GM12892 (cell line): ENCODE results near the gene CHI3L1.

Source experiments
- DNase-seq: peaks from one replicate; pipeline ENCODE4 v3.0.0; 2011; ENCODE audit not compliant: insufficient read length
- FAIRE-seq: peaks from 2 replicates; lab custom pipeline; 2011; peaks lifted over from hg19 to GRCh38; lab: Jason Lieb, UNC
- POLR2A ChIP-seq: IDR thresholded peaks from 2 replicates; pipeline ENCODE4 v1.6.1; 2011; ENCODE audit warnings: low read depth, low read length, control low read depth
- POLR2AphosphoS5 ChIP-seq: IDR thresholded peaks from 2 replicates; pipeline ENCODE4 v1.6.1; 2011; ENCODE audit warnings: low read depth, low read length, control low read depth
- TAF1 ChIP-seq: IDR thresholded peaks from 2 replicates; pipeline ENCODE4 v1.6.1; 2011; ENCODE audit warnings: low read depth, mild to moderate bottlenecking, control low read depth, low read length, borderline replicate concordance

Gene CHI3L1

GRCh38 chr1:203202431-203203245 lies 16.1 kb upstream of the CHI3L1 start:
- FAIRE-seq: no peak
- DNase-seq: no peak
- no peak for TF ChIP-seq TAF1
- no peak for TF ChIP-seq POLR2A
- no peak for TF ChIP-seq POLR2AphosphoS5

- no peak for TF ChIP-seq POLR2A
- TF ChIP-seq POLR2AphosphoS5: no peak
- no peak for TF ChIP-seq TAF1
- FAIRE-seq: no peak
- no peak for DNase-seq
These were observed 15.2 kb upstream of the CHI3L1 start for GRCh38 chr1:203201516-203202205.

- TF ChIP-seq POLR2AphosphoS5: no peak
- TF ChIP-seq TAF1: no peak
- no peak for TF ChIP-seq POLR2A
- DNase-seq: no peak
- FAIRE-seq: no peak
These were observed 14.4 kb upstream of the CHI3L1 start for GRCh38 chr1:203200916-203201315.

- no peak for DNase-seq
- no peak for FAIRE-seq
- no peak for TF ChIP-seq TAF1
- TF ChIP-seq POLR2A: no peak
- no peak for TF ChIP-seq POLR2AphosphoS5
These were observed 13.5 kb upstream of the CHI3L1 start for GRCh38 chr1:203199816-203200571.

GRCh38 chr1:203199481-203199815 lies 12.9 kb upstream of the CHI3L1 start:
- TF ChIP-seq TAF1: no peak
- FAIRE-seq (no peak), DNase-seq (no peak)

- no peak for TF ChIP-seq TAF1
- DNase-seq (no peak), FAIRE-seq (no peak)
These were observed 12.5 kb upstream of the CHI3L1 start for GRCh38 chr1:203199002-203199401.

- DNase-seq: no peak
- TF ChIP-seq POLR2A: no peak
- no peak for TF ChIP-seq POLR2AphosphoS5
- no peak for TF ChIP-seq TAF1
- no peak for FAIRE-seq
These were observed 11.1 kb upstream of the CHI3L1 start for GRCh38 chr1:203197625-203198024.

- FAIRE-seq (no peak), DNase-seq (no peak)
- TF ChIP-seq POLR2A (no peak), POLR2AphosphoS5 (no peak), TAF1 (no peak)
These were observed 9.9 kb upstream of the CHI3L1 start for GRCh38 chr1:203196371-203196770.

GRCh38 chr1:203190949-203191348 lies 4.4 kb upstream of the CHI3L1 start:
- DNase-seq: no peak
- no peak for FAIRE-seq
- TF ChIP-seq POLR2A (no peak), POLR2AphosphoS5 (no peak), TAF1 (no peak)

GRCh38 chr1:203189951-203190352 lies 3.4 kb upstream of the CHI3L1 start:
- TF ChIP-seq POLR2A: no peak
- TF ChIP-seq POLR2AphosphoS5: no peak
- no peak for TF ChIP-seq TAF1
- FAIRE-seq: no peak
- no peak for DNase-seq

- no peak for TF ChIP-seq POLR2AphosphoS5
- TF ChIP-seq TAF1: no peak
- no peak for TF ChIP-seq POLR2A
- FAIRE-seq: no peak
- DNase-seq: no peak
These were observed 2.3 kb upstream of the CHI3L1 start for GRCh38 chr1:203188686-203189232.
